Liver (tissue), 9 donors: ENCODE data around the gene SNRK. TPM values are rescaled to one million over a fixed set of nuclear protein-coding genes. Genes with fewer than 3 reads are reported as not detected.

Source experiments
- DNase-seq: peaks from one replicate; pipeline ENCODE4 v3.0.0-alpha.2; 2017; ENCODE audit warnings: low spot score
- H3K27ac ChIP-seq, 2 donors: one replicate each; pipeline ENCODE4 v1.7.0; 2013; ENCODE audit warnings: inconsistent platforms in 2 of 2, low read length in 2 of 2, control low read depth in 1 of 2, low read depth in 1 of 2, mild to moderate bottlenecking in 1 of 2
- H3K27me3 ChIP-seq, 4 donors: one replicate each; pipeline versions ENCODE4 v1.6.1 to v1.7.0; 2013; ENCODE audit warnings: low read length in 3 of 4, inconsistent platforms in 1 of 4, mild to moderate bottlenecking in 1 of 4, moderate library complexity in 1 of 4; ENCODE audit not compliant: control insufficient read depth in 4 of 4, insufficient read depth in 4 of 4
- H3K36me3 ChIP-seq, 4 donors: one replicate each; pipeline versions ENCODE4 v1.6.1 to v1.7.0; 2013; ENCODE audit warnings: low read length in 3 of 4, mild to moderate bottlenecking in 3 of 4, low read depth in 1 of 4, moderate library complexity in 1 of 4; ENCODE audit not compliant: control insufficient read depth in 4 of 4, insufficient read depth in 3 of 4
- H3K4me1 ChIP-seq, 4 donors: one replicate each; pipeline versions ENCODE4 v1.6.1 to v1.7.0; 2013; ENCODE audit warnings: low read length in 3 of 4, mild to moderate bottlenecking in 3 of 4, moderate library complexity in 1 of 4; ENCODE audit not compliant: control insufficient read depth in 4 of 4, insufficient read depth in 4 of 4
- H3K4me3 ChIP-seq, 3 donors: one replicate each; pipeline versions ENCODE4 v1.6.1 to v1.7.0; 2013; ENCODE audit warnings: low read length in 3 of 3, control low read depth in 1 of 3, low read depth in 1 of 3, mild to moderate bottlenecking in 1 of 3
- H3K9ac ChIP-seq, 2 donors: one replicate each; pipeline ENCODE4 v1.7.0; 2013; ENCODE audit warnings: low read length in 2 of 2, mild to moderate bottlenecking in 2 of 2, moderate library complexity in 2 of 2, control low read depth in 1 of 2, low read depth in 1 of 2
- H3K9me3 ChIP-seq, 4 donors: one replicate each; pipeline versions ENCODE4 v1.6.1 to v1.7.0; 2013; ENCODE audit warnings: low read length in 3 of 4; ENCODE audit not compliant: control insufficient read depth in 4 of 4
- EGR1 ChIP-seq, 2 donors: IDR thresholded peaks; 2 replicates each; pipeline ENCODE4 v1.6.1; 2016 to 2018; ENCODE audit warnings: antibody characterized with exemption in 2 of 2, low read depth in 2 of 2
- FOXA1 ChIP-seq: IDR thresholded peaks from 2 replicates; pipeline ENCODE4 v1.6.1; 2016; ENCODE audit warnings: antibody characterized with exemption
- FOXA2 ChIP-seq: IDR thresholded peaks from 2 replicates; pipeline ENCODE4 v1.6.1; 2016; ENCODE audit warnings: antibody characterized with exemption
- GABPA ChIP-seq, 2 donors: IDR thresholded peaks in 1 of 2; conservative IDR thresholded peaks in 1 of 2; 2 replicates each; pipeline ENCODE4 v1.6.1; 2016; ENCODE audit warnings: antibody characterized with exemption in 2 of 2, mild to moderate bottlenecking in 1 of 2, moderate library complexity in 1 of 2
- HNF4A ChIP-seq, 2 donors: conservative IDR thresholded peaks; 2 replicates each; pipeline ENCODE4 v1.6.1; 2016; ENCODE audit warnings: antibody characterized with exemption in 2 of 2, mild to moderate bottlenecking in 2 of 2
- HNF4G ChIP-seq: IDR thresholded peaks from 2 replicates; pipeline ENCODE4 v1.6.1; 2016; ENCODE audit warnings: antibody characterized with exemption
- JUND ChIP-seq, 2 donors: IDR thresholded peaks; 2 replicates each; pipeline ENCODE4 v1.6.1; 2016; ENCODE audit warnings: antibody characterized with exemption in 2 of 2
- MAX ChIP-seq: IDR thresholded peaks from 2 replicates; pipeline ENCODE4 v1.6.1; 2016; ENCODE audit warnings: antibody characterized with exemption
- NR2F2 ChIP-seq: IDR thresholded peaks from 2 replicates; pipeline ENCODE4 v1.6.1; 2016; ENCODE audit warnings: antibody characterized with exemption
- RAD21 ChIP-seq, 2 donors: IDR thresholded peaks; 2 replicates each; pipeline ENCODE4 v1.6.1; 2016; ENCODE audit warnings: antibody characterized with exemption in 2 of 2, mild to moderate bottlenecking in 2 of 2
- RXRA ChIP-seq, 2 donors: IDR thresholded peaks; 2 replicates each; pipeline ENCODE4 v1.6.1; 2017 to 2018; ENCODE audit warnings: antibody characterized with exemption in 2 of 2, mild to moderate bottlenecking in 1 of 2
- SP1 ChIP-seq: IDR thresholded peaks from 2 replicates; pipeline ENCODE4 v1.6.1; 2018; ENCODE audit warnings: antibody characterized with exemption, mild to moderate bottlenecking
- TAF1 ChIP-seq: conservative IDR thresholded peaks from 2 replicates; pipeline ENCODE4 v1.6.1; 2016; ENCODE audit warnings: antibody characterized with exemption, mild to moderate bottlenecking
- YY1 ChIP-seq: IDR thresholded peaks from 2 replicates; pipeline ENCODE4 v1.6.1; 2016; ENCODE audit warnings: antibody characterized with exemption, mild to moderate bottlenecking
- WGBS: extraction: QIAGEN DNeasy Blood & Tissue Kit; methylation state at CpG from one replicate; pipeline ENCODE4 v1.1.7; 2013; 5-methylcytosine and 5-hydroxymethylcytosine counted together
- polyA plus RNA-seq, 2 donors: library from polyadenylated mRNA; stranded (reverse) in 1 of 2; unstranded in 1 of 2; fragments of 200-250 nt in 1 of 2; fragments of >200 nt in 1 of 2; fragmentation: Nextera tagmentation in 1 of 2; extraction: Ambion mirVana in 1 of 2; gene quantifications; one replicate each; pipeline versions ENCODE4 v1.2.1 to v1.2.3, GENCODE V29; 2013 to 2015
- total RNA-seq, 2 donors: library from RNA; depleted of rRNA; stranded (reverse); fragments of >200 nt; gene quantifications; one replicate each; pipeline ENCODE4 v1.2.3, GENCODE V29; 2014
- TF ChIP-seq, protein P1 (sequence below): IDR thresholded peaks from 2 replicates; pipeline ENCODE4 v1.6.1; 2016; ENCODE audit warnings: antibody characterized with exemption
- TF ChIP-seq, protein P2 (sequence below): fragments of 150-350 bp; IDR thresholded peaks from 2 replicates; pipeline ENCODE4 v1.5.1; 2017; ENCODE audit warnings: improper control_type of control experiment, low read depth, low read length; ENCODE audit not compliant: missing input control
- TF ChIP-seq, protein P3 (sequence below): IDR thresholded peaks from 2 replicates; pipeline ENCODE4 v1.6.1; 2016; ENCODE audit warnings: antibody characterized with exemption
- TF ChIP-seq, protein P4 (sequence below): IDR thresholded peaks from 2 replicates; pipeline ENCODE4 v1.6.1; 2016; ENCODE audit warnings: antibody characterized with exemption, mild to moderate bottlenecking
- donor health status: healthy.
- donor health status: healthy.
- donor health status: healthy.
- donor health status: healthy.
- donor health status: healthy.

SNRK gene
- total and polyA plus RNA-seq, 4 donors = 5.8 to 28.5 (median 14.6) TPM

DNA sequence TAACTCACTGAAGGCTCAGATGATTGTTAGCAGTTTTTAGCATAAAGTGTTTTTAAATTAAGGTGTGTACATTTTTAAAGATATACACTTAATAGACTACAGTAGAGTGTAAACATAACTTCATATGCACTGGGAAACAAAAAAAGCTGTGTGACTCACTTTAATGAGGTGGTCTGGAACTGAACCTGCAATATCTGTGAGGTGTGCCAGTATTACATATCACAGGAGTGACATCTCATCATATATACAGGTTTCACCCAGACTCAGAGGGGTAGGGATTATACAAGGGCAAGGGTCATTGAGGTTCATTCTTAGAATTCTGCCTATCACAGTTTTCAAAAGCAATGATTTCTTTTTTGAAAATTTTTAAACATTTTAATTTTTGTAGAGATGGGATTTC is 7.3 kb upstream of the SNRK start:
- no peak for DNase-seq
- Histone ChIP-seq H3K4me1 (no peaks in the 10 kb centered on the region), H3K4me3 (no peak overlapping the region), H3K9me3 (no peaks in the 10 kb centered on the region), H3K9ac (no peak overlapping the region), H3K27me3 (no peaks in the 10 kb centered on the region), H3K27ac (no peak overlapping the region), H3K36me3 (no peaks in the 10 kb centered on the region)
- TF ChIP-seq TAF1 (no peak), JUND (IDR thresholded peaks at IDR 0.05) (no peak), HNF4A (conservative IDR thresholded peaks at IDR 0.05) (no peak), RXRA (IDR thresholded peaks at IDR 0.05) (no peak), SP1 (no peak), MAX (no peak), YY1 (no peak)

GRCh38 chr3:43279532-43279931 is 6.8 kb upstream of the SNRK start:
- 92% methylated on average over 5 of the region's 5 CpGs for WGBS
- Histone ChIP-seq H3K9ac (no peak overlapping the region), H3K27me3 (no peaks in the 10 kb centered on the region), H3K4me1 (no peaks in the 10 kb centered on the region), H3K9me3 (no peaks in the 10 kb centered on the region), H3K27ac (no peak overlapping the region), H3K4me3 (no peak overlapping the region), H3K36me3 (no peaks in the 10 kb centered on the region)
- DNase-seq = no peak
- TF ChIP-seq JUND (IDR thresholded peaks at IDR 0.05) (no peak), FOXA1 (no peak), TAF1 (no peak), EGR1 (IDR thresholded peaks at IDR 0.05; ENCODE audit: low read depth in 2 of 2) (no peak), HNF4A (conservative IDR thresholded peaks at IDR 0.05) (no peak), SP1 (no peak), GABPA (IDR thresholded peaks at IDR 0.05 in 1 of 2, conservative IDR thresholded peaks at IDR 0.05 in 1 of 2) (no peak), FOXA2 (no peak), RXRA (IDR thresholded peaks at IDR 0.05) (no peak), HNF4G (no peak), MAX (no peak), NR2F2 (no peak), RAD21 (IDR thresholded peaks at IDR 0.05) (no peak), YY1 (no peak)
- TF ChIP-seq, protein P1, sequence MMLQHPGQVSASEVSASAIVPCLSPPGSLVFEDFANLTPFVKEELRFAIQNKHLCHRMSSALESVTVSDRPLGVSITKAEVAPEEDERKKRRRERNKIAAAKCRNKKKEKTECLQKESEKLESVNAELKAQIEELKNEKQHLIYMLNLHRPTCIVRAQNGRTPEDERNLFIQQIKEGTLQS = no peak
- TF ChIP-seq, protein P2, sequence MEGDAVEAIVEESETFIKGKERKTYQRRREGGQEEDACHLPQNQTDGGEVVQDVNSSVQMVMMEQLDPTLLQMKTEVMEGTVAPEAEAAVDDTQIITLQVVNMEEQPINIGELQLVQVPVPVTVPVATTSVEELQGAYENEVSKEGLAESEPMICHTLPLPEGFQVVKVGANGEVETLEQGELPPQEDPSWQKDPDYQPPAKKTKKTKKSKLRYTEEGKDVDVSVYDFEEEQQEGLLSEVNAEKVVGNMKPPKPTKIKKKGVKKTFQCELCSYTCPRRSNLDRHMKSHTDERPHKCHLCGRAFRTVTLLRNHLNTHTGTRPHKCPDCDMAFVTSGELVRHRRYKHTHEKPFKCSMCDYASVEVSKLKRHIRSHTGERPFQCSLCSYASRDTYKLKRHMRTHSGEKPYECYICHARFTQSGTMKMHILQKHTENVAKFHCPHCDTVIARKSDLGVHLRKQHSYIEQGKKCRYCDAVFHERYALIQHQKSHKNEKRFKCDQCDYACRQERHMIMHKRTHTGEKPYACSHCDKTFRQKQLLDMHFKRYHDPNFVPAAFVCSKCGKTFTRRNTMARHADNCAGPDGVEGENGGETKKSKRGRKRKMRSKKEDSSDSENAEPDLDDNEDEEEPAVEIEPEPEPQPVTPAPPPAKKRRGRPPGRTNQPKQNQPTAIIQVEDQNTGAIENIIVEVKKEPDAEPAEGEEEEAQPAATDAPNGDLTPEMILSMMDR = no peak
- TF ChIP-seq, protein P3, sequence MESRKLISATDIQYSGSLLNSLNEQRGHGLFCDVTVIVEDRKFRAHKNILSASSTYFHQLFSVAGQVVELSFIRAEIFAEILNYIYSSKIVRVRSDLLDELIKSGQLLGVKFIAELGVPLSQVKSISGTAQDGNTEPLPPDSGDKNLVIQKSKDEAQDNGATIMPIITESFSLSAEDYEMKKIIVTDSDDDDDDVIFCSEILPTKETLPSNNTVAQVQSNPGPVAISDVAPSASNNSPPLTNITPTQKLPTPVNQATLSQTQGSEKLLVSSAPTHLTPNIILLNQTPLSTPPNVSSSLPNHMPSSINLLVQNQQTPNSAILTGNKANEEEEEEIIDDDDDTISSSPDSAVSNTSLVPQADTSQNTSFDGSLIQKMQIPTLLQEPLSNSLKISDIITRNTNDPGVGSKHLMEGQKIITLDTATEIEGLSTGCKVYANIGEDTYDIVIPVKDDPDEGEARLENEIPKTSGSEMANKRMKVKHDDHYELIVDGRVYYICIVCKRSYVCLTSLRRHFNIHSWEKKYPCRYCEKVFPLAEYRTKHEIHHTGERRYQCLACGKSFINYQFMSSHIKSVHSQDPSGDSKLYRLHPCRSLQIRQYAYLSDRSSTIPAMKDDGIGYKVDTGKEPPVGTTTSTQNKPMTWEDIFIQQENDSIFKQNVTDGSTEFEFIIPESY = no peak
- TF ChIP-seq, protein P4, sequence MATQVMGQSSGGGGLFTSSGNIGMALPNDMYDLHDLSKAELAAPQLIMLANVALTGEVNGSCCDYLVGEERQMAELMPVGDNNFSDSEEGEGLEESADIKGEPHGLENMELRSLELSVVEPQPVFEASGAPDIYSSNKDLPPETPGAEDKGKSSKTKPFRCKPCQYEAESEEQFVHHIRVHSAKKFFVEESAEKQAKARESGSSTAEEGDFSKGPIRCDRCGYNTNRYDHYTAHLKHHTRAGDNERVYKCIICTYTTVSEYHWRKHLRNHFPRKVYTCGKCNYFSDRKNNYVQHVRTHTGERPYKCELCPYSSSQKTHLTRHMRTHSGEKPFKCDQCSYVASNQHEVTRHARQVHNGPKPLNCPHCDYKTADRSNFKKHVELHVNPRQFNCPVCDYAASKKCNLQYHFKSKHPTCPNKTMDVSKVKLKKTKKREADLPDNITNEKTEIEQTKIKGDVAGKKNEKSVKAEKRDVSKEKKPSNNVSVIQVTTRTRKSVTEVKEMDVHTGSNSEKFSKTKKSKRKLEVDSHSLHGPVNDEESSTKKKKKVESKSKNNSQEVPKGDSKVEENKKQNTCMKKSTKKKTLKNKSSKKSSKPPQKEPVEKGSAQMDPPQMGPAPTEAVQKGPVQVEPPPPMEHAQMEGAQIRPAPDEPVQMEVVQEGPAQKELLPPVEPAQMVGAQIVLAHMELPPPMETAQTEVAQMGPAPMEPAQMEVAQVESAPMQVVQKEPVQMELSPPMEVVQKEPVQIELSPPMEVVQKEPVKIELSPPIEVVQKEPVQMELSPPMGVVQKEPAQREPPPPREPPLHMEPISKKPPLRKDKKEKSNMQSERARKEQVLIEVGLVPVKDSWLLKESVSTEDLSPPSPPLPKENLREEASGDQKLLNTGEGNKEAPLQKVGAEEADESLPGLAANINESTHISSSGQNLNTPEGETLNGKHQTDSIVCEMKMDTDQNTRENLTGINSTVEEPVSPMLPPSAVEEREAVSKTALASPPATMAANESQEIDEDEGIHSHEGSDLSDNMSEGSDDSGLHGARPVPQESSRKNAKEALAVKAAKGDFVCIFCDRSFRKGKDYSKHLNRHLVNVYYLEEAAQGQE = no peak
